Osteocyte (in vitro differentiated cells): ENCODE data around the gene CLMN. TPM values are rescaled to one million over a fixed set of nuclear protein-coding genes. Genes with fewer than 3 reads are reported as not detected.
"Not testable (repeated sequence)": the region's sequence is repeated elsewhere in the genome, so short reads cannot be mapped to it uniquely, and the experiment has no call there.

Experiments used
- DNase-seq: peaks from one replicate; pipeline ENCODE4 v3.0.0; 2021; ENCODE audit warnings: mixed read lengths; ENCODE audit not compliant: unreplicated experiment; ENCODE audit errors: extremely low spot score
- H3K27ac Mint-ChIP-seq: one replicate; pipeline ENCODE4 v1.8.0; 2021; ENCODE audit warnings: mild to moderate bottlenecking, mixed read lengths; ENCODE audit not compliant: unreplicated experiment
- H3K27me3 Mint-ChIP-seq: one replicate; pipeline ENCODE4 v1.8.0; 2021; ENCODE audit warnings: mixed read lengths; ENCODE audit not compliant: unreplicated experiment
- H3K36me3 Mint-ChIP-seq: one replicate; pipeline ENCODE4 v1.8.0; 2021; ENCODE audit warnings: mixed read lengths; ENCODE audit not compliant: unreplicated experiment
- H3K4me1 Mint-ChIP-seq: one replicate; pipeline ENCODE4 v1.8.0; 2021; ENCODE audit warnings: mixed read lengths; ENCODE audit not compliant: unreplicated experiment
- H3K4me3 Mint-ChIP-seq: one replicate; pipeline ENCODE4 v1.8.0; 2021; ENCODE audit warnings: mild to moderate bottlenecking, moderate library complexity, mixed read lengths; ENCODE audit not compliant: unreplicated experiment
- H3K9me3 Mint-ChIP-seq: one replicate; pipeline ENCODE4 v1.8.0; 2021; ENCODE audit warnings: mixed read lengths; ENCODE audit not compliant: unreplicated experiment
- CTCF ChIP-seq: fragments of 200-600 bp; sonication (generic); IDR thresholded peaks from 2 replicates; pipeline ENCODE4 v1.5.0; 2021; ENCODE audit warnings: antibody characterized with exemption, mild to moderate bottlenecking, moderate library complexity
- total RNA-seq: library from RNA; stranded (reverse); gene quantifications from 2 replicates; pipeline ENCODE4 v1.2.1, GENCODE V29; 2021

CLMN gene
- total RNA-seq, 1 donor from 2014 or later = 5.4 TPM

GRCh38 chr14:95180966-95181741 is 138.6 kb downstream of the CLMN start:
- no peak for DNase-seq
- Mint-ChIP-seq H3K4me3 (no peak overlapping the region), H3K27ac (no peak overlapping the region), H3K4me1 (peaks cover 27% of the 10 kb centered on the region), H3K36me3 (peaks cover 4% of the 10 kb centered on the region), H3K27me3 (no peaks in the 10 kb centered on the region), H3K9me3 (no peaks in the 10 kb centered on the region)
- TF ChIP-seq CTCF = no peak

- not testable (repeated sequence) for H3K4me3 Mint-ChIP-seq, H3K27me3 Mint-ChIP-seq, DNase-seq, H3K27ac Mint-ChIP-seq, H3K36me3 Mint-ChIP-seq, H3K4me1 Mint-ChIP-seq, H3K9me3 Mint-ChIP-seq
Observed at GRCh38 chr14:95175670-95176069, 144.0 kb downstream of the CLMN start.

- peak; percentile 55 for TF ChIP-seq CTCF
- no peaks in the 10 kb centered on the region for H3K27me3 Mint-ChIP-seq
- H3K27ac Mint-ChIP-seq = no peak overlapping the region
- H3K36me3 Mint-ChIP-seq = no peaks in the 10 kb centered on the region
- no peaks in the 10 kb centered on the region for H3K4me1 Mint-ChIP-seq
- no peak overlapping the region for H3K4me3 Mint-ChIP-seq
- no peaks in the 10 kb centered on the region for H3K9me3 Mint-ChIP-seq
- DNase-seq = no peak
Observed at GRCh38 chr14:95174184-95174792, 145.4 kb downstream of the CLMN start.

- Mint-ChIP-seq H3K27ac (no peak overlapping the region), H3K4me3 (no peak overlapping the region), H3K9me3 (no peaks in the 10 kb centered on the region), H3K36me3 (no peaks in the 10 kb centered on the region), H3K27me3 (no peaks in the 10 kb centered on the region), H3K4me1 (no peaks in the 10 kb centered on the region)
- no peak for TF ChIP-seq CTCF
- DNase-seq = no peak
Observed at GRCh38 chr14:95173518-95173917, 146.2 kb downstream of the CLMN start.

GRCh38 chr14:95167177-95167576 is 152.5 kb downstream of the CLMN start:
- Mint-ChIP-seq H3K36me3 (peaks cover 1% of the 10 kb centered on the region), H3K27me3 (no peaks in the 10 kb centered on the region), H3K9me3 (peaks cover 23% of the 10 kb centered on the region), H3K4me1 (no peaks in the 10 kb centered on the region), H3K4me3 (no peak overlapping the region), H3K27ac (no peak overlapping the region)
- no peak for DNase-seq
- TF ChIP-seq CTCF = no peak
